Activated CD8-positive, alpha-beta T cell treated with anti-CD3 and anti-CD28 coated beads for 36 hours (primary cell): ENCODE data around the gene ZBTB16. TPM values are rescaled to one million over a fixed set of nuclear protein-coding genes. Genes with fewer than 3 reads are reported as not detected.

Experiments used
- ATAC-seq: fragments of 200-7000 bp; cut with Tn5 transposase; one replicate; pipeline ENCODE4 v1.10.0; 2021; ENCODE audit warnings: mild to moderate bottlenecking, moderate library complexity
- CTCF ChIA-PET: fragments of 350-600 bp; sonication (Branson Sonifier 250); formaldehyde crosslinking; loops from one replicate; lab custom pipeline; 2021; ENCODE audit warnings: antibody characterized with exemption; lab: Charles Lee
- POLR2A ChIA-PET: fragments of 350-600 bp; sonication (Branson Sonifier 250); formaldehyde crosslinking; loops from one replicate; lab custom pipeline; 2021; ENCODE audit warnings: antibody characterized with exemption; lab: Charles Lee
- DNase-seq: peaks from one replicate; pipeline ENCODE4 v3.0.0-alpha.2; 2020
- H3K27ac Mint-ChIP-seq: one replicate; pipeline ENCODE4 v1.8.0; 2021; ENCODE audit warnings: mild to moderate bottlenecking, mixed read lengths
- H3K27me3 Mint-ChIP-seq: one replicate; pipeline ENCODE4 v1.8.0; 2021; ENCODE audit warnings: mixed read lengths
- H3K36me3 Mint-ChIP-seq: one replicate; pipeline ENCODE4 v1.8.0; 2021; ENCODE audit warnings: low read depth, mixed read lengths
- H3K4me1 Mint-ChIP-seq: one replicate; pipeline ENCODE4 v1.8.0; 2021; ENCODE audit warnings: low read depth, mixed read lengths
- H3K4me3 Mint-ChIP-seq: one replicate; pipeline ENCODE4 v1.8.0; 2021; ENCODE audit warnings: mild to moderate bottlenecking, moderate library complexity, mixed read lengths
- H3K9me3 Mint-ChIP-seq: one replicate; pipeline ENCODE4 v1.8.0; 2021; ENCODE audit warnings: mixed read lengths
- CTCF ChIP-seq: fragments of 200-600 bp; IDR thresholded peaks from one replicate; pipeline ENCODE4 v1.8.0; 2022; ENCODE audit warnings: antibody characterized with exemption, mild to moderate bottlenecking
- intact Hi-C: fragments of 100-400 bp; cut with micrococcal nuclease; formaldehyde crosslinking; loops from one replicate; pipeline ENCODE4 v1.10.0; 2022
- total RNA-seq, 2 experiments: library from RNA; stranded (reverse); gene quantifications; one replicate each; pipeline ENCODE4 v1.2.3, GENCODE V29; 2021

The ZBTB16 gene
- total RNA-seq, 2 experiments from 2014 or later, result 9.5 to 10.1 TPM

DNA sequence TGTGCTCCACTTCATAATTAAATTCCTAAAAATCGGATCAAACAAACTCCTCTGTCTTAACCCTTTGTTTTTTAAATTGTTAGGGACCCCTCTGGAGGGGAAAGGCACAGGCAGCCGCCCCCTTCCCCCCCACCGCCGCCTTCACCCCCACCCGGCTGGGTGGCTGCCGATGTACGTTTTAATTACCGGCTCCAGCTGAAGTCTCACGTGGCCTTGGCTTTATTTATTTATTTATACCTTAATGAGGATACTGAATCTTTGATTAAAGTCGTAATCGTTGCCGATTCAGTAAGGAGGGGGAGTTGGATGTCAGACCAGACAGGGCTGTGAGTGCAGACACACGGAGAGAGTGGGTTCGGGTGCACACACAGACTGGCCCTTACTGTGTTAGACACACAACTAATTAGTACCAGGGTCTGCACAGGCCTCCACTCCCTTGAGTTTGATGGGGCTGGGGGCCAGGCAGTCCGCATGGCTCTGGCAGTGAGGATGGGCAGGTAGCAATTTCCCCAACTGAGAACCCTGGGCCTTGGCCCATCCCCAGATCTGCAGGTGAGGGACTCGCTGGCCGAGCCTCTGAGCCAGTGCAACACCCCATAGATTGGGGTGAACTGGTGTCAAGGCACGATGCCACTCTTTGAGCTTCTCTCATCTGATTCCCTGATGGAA lies 185.3 kb downstream of the ZBTB16 start:
- intact Hi-C loops, result no loop called here

GRCh38 chr11:114246321-114247069 lies 187.0 kb downstream of the ZBTB16 start:
- ChIA-PET POLR2A (no interaction called here), CTCF (interaction anchor here (6.4 kb wide), 1 partner anchor 15 kb away, joined by 57 read pairs; no protein-coding TSS in a partner anchor)
- no peak for TF ChIP-seq CTCF
- ATAC-seq (no peak), DNase-seq (no peak)
- Mint-ChIP-seq H3K27ac (no peak overlapping the region), H3K4me3 (no peak overlapping the region), H3K36me3 (no peaks in the 10 kb centered on the region), H3K27me3 (no peaks in the 10 kb centered on the region), H3K4me1 (no peaks in the 10 kb centered on the region), H3K9me3 (no peaks in the 10 kb centered on the region)
- intact Hi-C loops, result no loop called here

More for the DNA sequence above, 185.3 kb downstream of the ZBTB16 start:
- H3K27me3 Mint-ChIP-seq, result no peaks in the 10 kb centered on the region
- H3K36me3 Mint-ChIP-seq, result no peaks in the 10 kb centered on the region
- no peaks in the 10 kb centered on the region for H3K9me3 Mint-ChIP-seq
- no peak overlapping the region for H3K27ac Mint-ChIP-seq
- H3K4me1 Mint-ChIP-seq, result no peaks in the 10 kb centered on the region
- CTCF ChIA-PET, result no interaction called here
- H3K4me3 Mint-ChIP-seq, result no peak overlapping the region
- ATAC-seq, result no peak
- no peak for DNase-seq
- POLR2A ChIA-PET, result no interaction called here
- no peak for TF ChIP-seq CTCF

DNA sequence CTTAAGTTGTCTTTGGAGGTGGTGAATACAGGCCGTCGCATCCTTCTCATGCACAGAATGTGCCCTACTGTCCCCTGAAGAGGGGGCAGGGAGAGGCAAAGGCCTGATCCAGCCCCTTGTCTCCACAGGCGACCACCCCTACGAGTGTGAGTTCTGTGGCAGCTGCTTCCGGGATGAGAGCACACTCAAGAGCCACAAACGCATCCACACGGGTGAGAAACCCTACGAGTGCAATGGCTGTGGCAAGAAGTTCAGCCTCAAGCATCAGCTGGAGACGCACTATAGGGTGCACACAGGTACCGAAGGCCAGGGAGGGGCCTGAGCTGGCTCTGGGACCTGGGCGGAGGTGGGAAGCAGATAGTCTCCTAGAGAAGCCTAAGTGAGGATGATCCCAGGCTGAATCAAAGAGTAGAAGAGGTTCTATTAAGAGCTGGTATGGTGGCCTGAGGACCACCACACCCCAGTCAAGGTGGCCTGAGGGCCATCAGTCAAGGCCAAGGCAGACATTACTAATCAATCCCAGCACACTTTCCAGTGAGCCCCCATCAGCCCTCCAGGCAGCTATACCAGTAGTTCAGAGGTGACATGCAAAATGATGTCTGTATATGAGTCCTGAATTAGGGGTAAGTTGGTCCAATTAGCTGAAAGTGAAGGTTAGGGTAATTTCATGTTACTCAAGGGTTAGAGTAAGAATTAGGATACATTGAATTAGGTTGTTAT lies 187.7 kb downstream of the ZBTB16 start:
- no peaks in the 10 kb centered on the region for H3K27me3 Mint-ChIP-seq
- ATAC-seq, result no peak
- H3K9me3 Mint-ChIP-seq, result no peaks in the 10 kb centered on the region
- intact Hi-C loops, result no loop called here
- ChIA-PET CTCF (interaction anchor here (1.4 to 6.4 kb wide), 2 partner anchors 15 to 22 kb away, joined by 3 to 57 read pairs; no protein-coding TSS in a partner anchor), POLR2A (no interaction called here)
- DNase-seq, result no peak
- no peak for TF ChIP-seq CTCF
- no peak overlapping the region for H3K4me3 Mint-ChIP-seq
- no peaks in the 10 kb centered on the region for H3K36me3 Mint-ChIP-seq
- H3K4me1 Mint-ChIP-seq, result no peaks in the 10 kb centered on the region
- H3K27ac Mint-ChIP-seq, result no peak overlapping the region

GRCh38 chr11:114250180-114250579 lies 190.7 kb downstream of the ZBTB16 start:
- Mint-ChIP-seq H3K4me1 (no peaks in the 10 kb centered on the region), H3K27ac (no peak overlapping the region), H3K27me3 (no peaks in the 10 kb centered on the region), H3K4me3 (no peak overlapping the region), H3K9me3 (no peaks in the 10 kb centered on the region), H3K36me3 (no peaks in the 10 kb centered on the region)
- CTCF ChIA-PET, result interaction anchor here (6.4 kb wide), 1 partner anchor 12 kb away, joined by 57 read pairs; no protein-coding TSS in a partner anchor
- no peak for DNase-seq
- POLR2A ChIA-PET, result no interaction called here
- intact Hi-C loops, result no loop called here
- ATAC-seq, result no peak
- TF ChIP-seq CTCF, result no peak
